ENCODE measurements around the gene PAX2. TPM values are rescaled to one million over a fixed set of nuclear protein-coding genes. Genes with fewer than 3 reads are reported as not detected.

PAX2 gene
- total RNA-seq, 1 donor from 2014 or later = not detected

GRCh38 chr10:100793055-100793454 lies 47.7 kb downstream of the PAX2 start:
- no peak for DNase-seq (ENCODE audit: low spot score in 2 of 2)
- Histone ChIP-seq H3K4me3 (no peak overlapping the region), H3K27ac (no peak overlapping the region), H3K4me1 (no peaks in the 10 kb centered on the region), H3K36me3 (no peaks in the 10 kb centered on the region), H3K9me3 (no peaks in the 10 kb centered on the region), H3K27me3 (no peaks in the 10 kb centered on the region)
- intact Hi-C loops (cut with DNase I) = no loop called here
- no peak for TF ChIP-seq CTCF (IDR thresholded peaks at IDR 0.05)

DNA sequence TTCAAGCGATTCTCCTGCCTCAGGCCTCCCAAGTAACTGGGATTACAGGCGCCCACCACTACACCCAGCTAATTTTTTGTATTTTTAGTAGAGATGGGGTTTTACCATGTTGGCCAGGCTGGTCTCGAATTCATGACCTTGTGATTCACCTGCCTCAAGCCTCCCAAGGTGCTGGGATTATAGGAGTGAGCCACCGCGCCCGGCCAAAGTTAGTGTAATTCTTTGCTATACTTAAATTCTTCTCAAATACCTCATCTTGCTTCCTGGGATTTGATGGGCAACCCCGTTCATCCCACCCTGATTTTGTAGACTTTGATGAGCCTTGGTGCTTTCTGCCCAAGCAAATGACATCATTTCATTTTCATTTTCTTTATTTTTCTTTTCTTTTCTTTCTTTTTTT lies 54.5 kb downstream of the PAX2 start:
- DNase-seq (ENCODE audit: low spot score in 2 of 2) = no peak
- Histone ChIP-seq H3K27ac (no peak overlapping the region), H3K27me3 (no peaks in the 10 kb centered on the region), H3K36me3 (no peaks in the 10 kb centered on the region), H3K9me3 (no peaks in the 10 kb centered on the region), H3K4me3 (no peak overlapping the region), H3K4me1 (no peaks in the 10 kb centered on the region)
- no peak for TF ChIP-seq CTCF (IDR thresholded peaks at IDR 0.05)
- intact Hi-C loops (cut with DNase I) = no loop called here

- intact Hi-C loops (cut with DNase I) = no loop called here
- Histone ChIP-seq H3K9me3 (no peaks in the 10 kb centered on the region), H3K36me3 (no peaks in the 10 kb centered on the region), H3K27ac (no peak overlapping the region), H3K27me3 (no peaks in the 10 kb centered on the region), H3K4me1 (no peaks in the 10 kb centered on the region), H3K4me3 (no peak overlapping the region)
- no peak for DNase-seq (ENCODE audit: low spot score in 2 of 2)
- no peak for TF ChIP-seq CTCF (IDR thresholded peaks at IDR 0.05)
Observed at GRCh38 chr10:100800931-100801330, 55.5 kb downstream of the PAX2 start.

DNA sequence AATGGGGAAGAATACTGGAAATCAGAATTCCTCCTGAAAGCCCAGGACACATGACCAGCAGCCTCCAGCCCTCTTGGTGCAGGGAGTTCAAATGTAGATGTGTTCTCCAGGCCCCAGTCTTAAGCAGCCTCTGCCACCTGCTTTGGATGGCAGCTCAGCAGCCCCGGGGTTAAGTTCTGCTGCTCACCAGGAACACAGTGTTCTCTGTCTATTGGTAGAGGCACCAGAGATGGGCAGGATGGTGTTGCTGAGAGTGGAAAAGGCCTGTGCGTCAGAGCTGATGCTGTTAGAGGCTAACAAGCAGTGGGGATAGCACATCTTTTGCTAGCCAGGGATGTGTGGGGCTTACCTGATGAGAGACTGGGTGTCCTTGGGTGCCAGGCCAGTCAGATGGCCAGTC lies 56.8 kb downstream of the PAX2 start:
- no peaks in the 10 kb centered on the region for H3K4me1 ChIP-seq
- no peaks in the 10 kb centered on the region for H3K9me3 ChIP-seq
- intact Hi-C loops (cut with DNase I) = no loop called here
- no peaks in the 10 kb centered on the region for H3K27me3 ChIP-seq
- no peak overlapping the region for H3K27ac ChIP-seq
- H3K36me3 ChIP-seq = no peaks in the 10 kb centered on the region
- no peak overlapping the region for H3K4me3 ChIP-seq
- DNase-seq (ENCODE audit: low spot score in 2 of 2) = no peak
- no peak for TF ChIP-seq CTCF (IDR thresholded peaks at IDR 0.05)

- H3K36me3 ChIP-seq = no peaks in the 10 kb centered on the region
- no peaks in the 10 kb centered on the region for H3K4me1 ChIP-seq
- no peak overlapping the region for H3K27ac ChIP-seq
- intact Hi-C loops (cut with DNase I) = no loop called here
- no peak for TF ChIP-seq CTCF (IDR thresholded peaks at IDR 0.05)
- no peaks in the 10 kb centered on the region for H3K9me3 ChIP-seq
- no peak overlapping the region for H3K4me3 ChIP-seq
- H3K27me3 ChIP-seq = no peaks in the 10 kb centered on the region
- no peak for DNase-seq (ENCODE audit: low spot score in 2 of 2)
Observed at GRCh38 chr10:100802607-100803006, 57.2 kb downstream of the PAX2 start.

DNA sequence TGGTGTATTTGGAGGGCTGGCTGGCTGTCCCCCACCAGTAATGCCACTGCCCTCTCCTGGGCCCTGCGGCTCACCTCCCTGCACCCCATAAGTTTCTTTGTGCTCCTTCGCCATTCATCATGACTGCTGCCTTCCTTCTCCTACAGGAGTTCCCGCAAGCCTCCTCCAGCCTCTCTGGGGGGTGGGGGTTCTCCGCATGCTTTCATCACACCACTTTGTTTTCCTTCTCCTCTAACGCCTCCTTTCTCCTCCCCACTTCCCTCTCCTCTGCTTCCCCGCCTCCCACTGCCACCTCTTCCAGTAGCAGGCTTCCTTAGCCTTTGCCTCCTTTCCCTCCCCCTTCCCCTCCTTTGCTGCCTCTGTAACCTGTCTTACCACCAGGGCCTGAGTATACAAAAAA lies 58.1 kb downstream of the PAX2 start:
- intact Hi-C loops (cut with DNase I) = no loop called here
- Histone ChIP-seq H3K27ac (no peak overlapping the region), H3K4me1 (no peaks in the 10 kb centered on the region), H3K9me3 (no peaks in the 10 kb centered on the region), H3K4me3 (no peak overlapping the region), H3K36me3 (no peaks in the 10 kb centered on the region), H3K27me3 (no peaks in the 10 kb centered on the region)
- DNase-seq (ENCODE audit: low spot score in 2 of 2) = no peak
- TF ChIP-seq CTCF (IDR thresholded peaks at IDR 0.05) = no peak
